ENCODE measurements around the gene ATP8A1.

ATP8A1 gene

GRCh38 chr4:42411803-42412202, 245.1 kb downstream of the ATP8A1 start:
- TF ChIP-seq CTCF (IDR thresholded peaks at IDR 0.05; ENCODE audit: low read depth, low read length) = no peak
- no peak for DNase-seq (ENCODE audit: extremely low read depth, low read depth)

- TF ChIP-seq CTCF (IDR thresholded peaks at IDR 0.05; ENCODE audit: low read depth, low read length) = no peak
- no peak for DNase-seq (ENCODE audit: extremely low read depth, low read depth)
These were observed 246.5 kb downstream of the ATP8A1 start for GRCh38 chr4:42410446-42410845.

- TF ChIP-seq CTCF (IDR thresholded peaks at IDR 0.05; ENCODE audit: low read depth, low read length) = no peak
- DNase-seq (ENCODE audit: extremely low read depth, low read depth) = no peak
These were observed 252.9 kb downstream of the ATP8A1 start for GRCh38 chr4:42404001-42404400.

GRCh38 chr4:42401171-42401570, 255.7 kb downstream of the ATP8A1 start:
- no peak for DNase-seq (ENCODE audit: extremely low read depth, low read depth)

GRCh38 chr4:42399393-42399792, 257.5 kb downstream of the ATP8A1 start:
- TF ChIP-seq CTCF (IDR thresholded peaks at IDR 0.05; ENCODE audit: low read depth, low read length) = no peak
- no peak for DNase-seq (ENCODE audit: extremely low read depth, low read depth)

More at GRCh38 chr4:42401171-42401570, 255.7 kb downstream of the ATP8A1 start:
- TF ChIP-seq CTCF (IDR thresholded peaks at IDR 0.05; ENCODE audit: low read depth, low read length) = no peak; the same call in 1 of the 2 replicates

- no peak for TF ChIP-seq CTCF (IDR thresholded peaks at IDR 0.05; ENCODE audit: low read depth, low read length)
- DNase-seq (ENCODE audit: extremely low read depth, low read depth) = no peak
These were observed 258.0 kb downstream of the ATP8A1 start for GRCh38 chr4:42398871-42399331.

GRCh38 chr4:42398171-42398870, 258.6 kb downstream of the ATP8A1 start:
- DNase-seq (ENCODE audit: extremely low read depth, low read depth) = no peak
- no peak for TF ChIP-seq CTCF (IDR thresholded peaks at IDR 0.05; ENCODE audit: low read depth, low read length)

Measured in AG09319 (cell line).